Ishikawa (cell line): ENCODE measurements around the gene CSRP3.

Source experiments
- CEBPB ChIP-seq: IDR thresholded peaks from 2 replicates; pipeline ENCODE4 v1.6.1; 2012
- CREB1 ChIP-seq: IDR thresholded peaks from 2 replicates; pipeline ENCODE4 v1.6.1; 2012; ENCODE audit warnings: low read depth
- EGR1 ChIP-seq: IDR thresholded peaks from 2 replicates; pipeline ENCODE4 v1.6.1; 2012
- EP300 ChIP-seq: IDR thresholded peaks from 2 replicates; pipeline ENCODE4 v1.6.1; 2012; ENCODE audit warnings: borderline replicate concordance
- FOXM1 ChIP-seq: IDR thresholded peaks from 2 replicates; pipeline ENCODE4 v1.6.1; 2012; ENCODE audit warnings: low read depth, borderline replicate concordance
- NFIC ChIP-seq: IDR thresholded peaks from 2 replicates; pipeline ENCODE4 v1.6.1; 2012
- RAD21 ChIP-seq: IDR thresholded peaks from 2 replicates; pipeline ENCODE4 v1.6.1; 2012; ENCODE audit warnings: low read depth
- TAF1 ChIP-seq: IDR thresholded peaks from 2 replicates; pipeline ENCODE4 v1.6.1; 2012; ENCODE audit warnings: low read depth, mild to moderate bottlenecking
- TCF12 ChIP-seq: IDR thresholded peaks from 2 replicates; pipeline ENCODE4 v1.6.1; 2012; ENCODE audit warnings: low read depth
- TEAD4 ChIP-seq: IDR thresholded peaks from 2 replicates; pipeline ENCODE4 v1.6.1; 2012
- YY1 ChIP-seq: IDR thresholded peaks from 2 replicates; pipeline ENCODE4 v1.6.1; 2012; ENCODE audit warnings: low read depth
- ZBTB7A ChIP-seq: IDR thresholded peaks from 2 replicates; pipeline ENCODE4 v1.6.1; 2012; ENCODE audit warnings: low read depth
- TF ChIP-seq, protein P1 (sequence below): IDR thresholded peaks from 2 replicates; pipeline ENCODE4 v1.6.1; 2012; ENCODE audit warnings: low read depth, mild to moderate bottlenecking
- TF ChIP-seq, protein P2 (sequence below): IDR thresholded peaks from 2 replicates; pipeline ENCODE4 v1.6.1; 2012
- TF ChIP-seq, protein P3 (sequence below): IDR thresholded peaks from 2 replicates; pipeline ENCODE4 v1.6.1; 2012

Gene CSRP3

DNA sequence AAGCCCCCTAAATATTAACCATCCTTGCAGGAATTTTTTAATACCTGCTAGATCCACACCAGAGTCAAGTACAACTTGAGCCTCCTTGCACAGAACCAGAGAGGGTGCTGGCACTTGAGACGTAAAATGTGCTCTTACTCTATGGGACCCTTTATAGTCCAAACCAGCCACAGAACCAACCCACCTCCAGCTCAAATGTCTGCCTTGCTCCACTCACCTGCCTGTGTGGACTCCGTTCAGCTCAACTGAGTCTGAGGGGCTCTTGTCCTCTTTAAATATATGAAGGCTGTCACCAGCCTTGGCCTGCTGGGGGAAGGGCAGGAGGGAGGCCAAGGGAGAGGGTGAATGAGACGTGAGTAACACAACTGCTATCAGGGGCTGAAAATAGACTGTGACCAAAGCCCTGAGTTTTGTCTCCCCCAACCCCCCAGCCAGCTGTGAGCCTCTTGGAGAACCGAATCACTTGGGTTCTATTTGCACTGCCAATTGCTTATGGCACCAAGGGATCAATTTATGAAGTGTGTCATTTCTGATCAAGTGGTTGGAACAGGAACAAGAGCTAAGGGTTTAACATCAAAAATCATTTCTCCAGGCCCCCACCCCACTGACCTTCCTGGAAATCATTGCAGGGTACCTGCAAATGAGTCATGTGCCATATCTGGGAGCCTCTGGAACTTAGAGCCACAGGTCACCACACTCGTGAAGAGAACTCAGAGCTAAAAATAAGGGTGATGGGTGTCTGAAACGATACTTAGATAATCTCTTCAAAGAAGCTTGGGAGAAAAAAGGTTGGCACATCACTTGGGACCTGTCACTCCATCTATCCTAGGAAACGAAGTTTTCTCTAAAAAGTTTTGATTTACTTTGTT, at the start of gene CSRP3:
CSRP3 (minus strand) TSS at position 247 of the 869 bp plus-strand sequence. CDS start 9,535 bp downstream, outside the sequence.
- TF ChIP-seq, protein P1, sequence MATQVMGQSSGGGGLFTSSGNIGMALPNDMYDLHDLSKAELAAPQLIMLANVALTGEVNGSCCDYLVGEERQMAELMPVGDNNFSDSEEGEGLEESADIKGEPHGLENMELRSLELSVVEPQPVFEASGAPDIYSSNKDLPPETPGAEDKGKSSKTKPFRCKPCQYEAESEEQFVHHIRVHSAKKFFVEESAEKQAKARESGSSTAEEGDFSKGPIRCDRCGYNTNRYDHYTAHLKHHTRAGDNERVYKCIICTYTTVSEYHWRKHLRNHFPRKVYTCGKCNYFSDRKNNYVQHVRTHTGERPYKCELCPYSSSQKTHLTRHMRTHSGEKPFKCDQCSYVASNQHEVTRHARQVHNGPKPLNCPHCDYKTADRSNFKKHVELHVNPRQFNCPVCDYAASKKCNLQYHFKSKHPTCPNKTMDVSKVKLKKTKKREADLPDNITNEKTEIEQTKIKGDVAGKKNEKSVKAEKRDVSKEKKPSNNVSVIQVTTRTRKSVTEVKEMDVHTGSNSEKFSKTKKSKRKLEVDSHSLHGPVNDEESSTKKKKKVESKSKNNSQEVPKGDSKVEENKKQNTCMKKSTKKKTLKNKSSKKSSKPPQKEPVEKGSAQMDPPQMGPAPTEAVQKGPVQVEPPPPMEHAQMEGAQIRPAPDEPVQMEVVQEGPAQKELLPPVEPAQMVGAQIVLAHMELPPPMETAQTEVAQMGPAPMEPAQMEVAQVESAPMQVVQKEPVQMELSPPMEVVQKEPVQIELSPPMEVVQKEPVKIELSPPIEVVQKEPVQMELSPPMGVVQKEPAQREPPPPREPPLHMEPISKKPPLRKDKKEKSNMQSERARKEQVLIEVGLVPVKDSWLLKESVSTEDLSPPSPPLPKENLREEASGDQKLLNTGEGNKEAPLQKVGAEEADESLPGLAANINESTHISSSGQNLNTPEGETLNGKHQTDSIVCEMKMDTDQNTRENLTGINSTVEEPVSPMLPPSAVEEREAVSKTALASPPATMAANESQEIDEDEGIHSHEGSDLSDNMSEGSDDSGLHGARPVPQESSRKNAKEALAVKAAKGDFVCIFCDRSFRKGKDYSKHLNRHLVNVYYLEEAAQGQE: no peak

DNA sequence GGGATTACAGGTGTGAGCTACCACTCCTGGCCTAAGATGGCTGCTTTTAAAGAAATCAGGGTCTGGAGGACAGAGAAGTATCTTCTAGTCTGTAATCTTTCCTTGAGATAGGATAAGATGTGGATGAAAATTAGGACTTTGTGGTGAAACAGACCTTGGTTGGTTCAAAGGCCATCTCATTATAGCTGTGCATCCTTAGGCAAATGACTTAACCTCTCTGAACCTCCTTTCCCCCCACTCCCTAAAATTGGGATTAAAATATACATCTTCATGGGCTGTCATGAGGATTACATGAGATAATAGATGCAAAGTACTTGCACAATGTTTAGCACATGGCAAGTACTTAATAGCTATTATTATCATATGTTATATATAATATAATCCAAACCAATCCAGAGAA, 49.8 kb upstream of the CSRP3 start:
- TF ChIP-seq TAF1 (no peak), EGR1 (no peak), CREB1 (no peak), NFIC (no peak), YY1 (no peak), RAD21 (no peak), CEBPB (no peak), FOXM1 (no peak), TEAD4 (no peak)
- TF ChIP-seq, protein P2, sequence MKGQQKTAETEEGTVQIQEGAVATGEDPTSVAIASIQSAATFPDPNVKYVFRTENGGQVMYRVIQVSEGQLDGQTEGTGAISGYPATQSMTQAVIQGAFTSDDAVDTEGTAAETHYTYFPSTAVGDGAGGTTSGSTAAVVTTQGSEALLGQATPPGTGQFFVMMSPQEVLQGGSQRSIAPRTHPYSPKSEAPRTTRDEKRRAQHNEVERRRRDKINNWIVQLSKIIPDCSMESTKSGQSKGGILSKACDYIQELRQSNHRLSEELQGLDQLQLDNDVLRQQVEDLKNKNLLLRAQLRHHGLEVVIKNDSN: no peak
- TF ChIP-seq, protein P3, sequence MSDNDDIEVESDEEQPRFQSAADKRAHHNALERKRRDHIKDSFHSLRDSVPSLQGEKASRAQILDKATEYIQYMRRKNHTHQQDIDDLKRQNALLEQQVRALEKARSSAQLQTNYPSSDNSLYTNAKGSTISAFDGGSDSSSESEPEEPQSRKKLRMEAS: no peak

DNA sequence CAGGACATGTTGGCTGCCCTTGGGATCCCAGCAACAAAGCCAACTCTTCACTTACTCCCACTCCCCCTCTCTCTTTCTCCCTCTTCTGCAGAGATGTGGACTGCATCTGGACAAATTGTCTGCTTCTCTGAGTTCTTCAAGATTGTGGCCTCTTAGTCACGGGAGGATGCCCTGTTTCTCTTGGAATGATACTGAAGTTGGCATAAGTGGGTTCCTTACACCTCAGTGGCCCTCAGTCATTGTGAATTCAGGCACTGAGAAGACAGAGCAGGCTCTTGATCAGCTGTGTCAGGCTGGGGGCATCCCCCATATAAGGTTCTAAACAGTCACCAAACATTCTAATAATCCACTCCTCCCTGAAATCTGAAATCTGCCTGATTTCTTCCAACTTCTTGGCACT, 45.0 kb upstream of the CSRP3 start:
- no peak for TF ChIP-seq RAD21
- TF ChIP-seq EGR1: no peak
- TF ChIP-seq FOXM1: no peak
- TF ChIP-seq, protein P3: no peak
- no peak for TF ChIP-seq ZBTB7A
- no peak for TF ChIP-seq NFIC
- no peak for TF ChIP-seq CREB1
- no peak for TF ChIP-seq YY1
- no peak for TF ChIP-seq TEAD4
- TF ChIP-seq TAF1: no peak
- TF ChIP-seq TCF12: no peak
- no peak for TF ChIP-seq EP300
- no peak for TF ChIP-seq CEBPB
- TF ChIP-seq, protein P1: no peak
- TF ChIP-seq, protein P2: no peak

DNA sequence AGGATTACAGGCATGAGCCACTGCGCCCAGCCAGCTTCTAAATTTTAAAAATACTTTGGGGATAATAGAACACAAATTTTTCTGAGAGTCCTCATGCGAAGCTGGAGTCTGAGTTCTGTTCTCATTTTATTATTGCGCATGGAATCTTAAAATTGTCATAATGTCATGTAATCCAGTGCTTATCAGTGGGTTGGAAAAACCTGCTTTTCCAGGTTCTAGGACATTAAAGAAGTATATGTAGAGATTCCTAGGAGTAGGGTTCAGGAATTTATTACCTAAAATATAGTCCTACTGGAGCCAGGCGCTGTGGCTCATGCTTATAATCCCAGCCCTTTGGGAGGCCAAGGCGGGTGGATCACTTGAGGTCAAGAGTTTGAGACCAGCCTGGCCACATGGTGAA, 43.6 kb upstream of the CSRP3 start:
- TF ChIP-seq, protein P2: no peak
- TF ChIP-seq, protein P3: no peak

DNA sequence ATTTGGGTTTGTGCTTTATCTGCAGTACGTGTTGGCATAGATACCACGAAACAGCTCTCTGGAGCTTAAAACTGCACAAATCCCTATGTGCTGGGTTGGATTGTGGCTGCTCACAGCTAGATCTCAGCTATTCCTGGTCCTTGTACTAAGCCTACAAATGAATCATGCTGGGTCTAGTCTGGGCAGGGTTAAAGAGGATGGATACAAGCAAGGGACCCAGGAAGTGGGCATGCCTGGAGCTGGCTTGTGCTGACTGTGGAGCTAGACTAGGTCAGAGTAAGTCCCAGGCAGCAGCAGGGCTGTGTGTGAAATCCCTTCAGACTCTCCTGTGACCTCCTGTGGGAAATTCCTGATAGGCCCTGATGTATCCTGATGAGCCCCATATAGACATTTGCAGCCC, 42.8 kb upstream of the CSRP3 start:
- TF ChIP-seq ZBTB7A (no peak), TAF1 (no peak), YY1 (no peak), TEAD4 (no peak), EGR1 (no peak), TCF12 (no peak), FOXM1 (no peak), EP300 (no peak), CREB1 (no peak), NFIC (no peak), CEBPB (no peak)
- TF ChIP-seq, protein P3: no peak
- TF ChIP-seq, protein P2: no peak
